ENCODE data around the gene HMCN1.

The HMCN1 gene

DNA sequence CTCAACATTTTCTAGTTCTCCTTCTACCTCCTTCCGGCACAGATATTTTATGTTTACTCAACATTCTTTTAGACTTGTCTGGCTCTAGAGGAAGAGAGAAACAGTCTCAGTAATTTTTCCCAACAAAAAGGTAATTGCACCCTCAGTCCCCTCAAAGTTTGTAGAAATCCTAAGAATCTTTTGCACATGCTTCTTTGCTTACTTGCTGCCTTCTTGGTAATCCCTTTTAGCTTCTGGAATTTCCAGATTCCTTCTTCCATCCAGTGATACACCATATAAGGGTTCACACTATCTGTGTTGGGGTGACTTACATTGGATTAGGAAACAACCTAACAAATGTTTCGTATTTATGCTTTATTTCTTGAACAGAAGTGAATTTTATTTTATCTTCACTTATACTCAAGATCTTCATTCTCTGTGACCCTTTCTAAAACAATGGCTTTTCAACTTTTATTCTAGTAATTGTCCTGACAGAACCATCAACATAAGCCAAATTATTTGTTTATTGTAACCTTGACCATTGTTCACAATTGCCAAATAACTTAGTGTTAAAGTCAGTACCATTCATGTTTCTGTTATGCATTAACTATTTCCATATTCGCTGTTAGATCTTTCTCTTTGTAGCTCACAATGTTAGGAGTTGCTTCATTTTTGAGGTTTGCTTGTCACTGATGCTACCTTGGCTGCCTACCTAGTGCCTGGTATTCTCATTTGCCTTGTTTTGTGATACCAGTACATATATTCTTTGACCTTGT lies 238.1 kb downstream of the HMCN1 start:
- no peak for DNase-seq

DNA sequence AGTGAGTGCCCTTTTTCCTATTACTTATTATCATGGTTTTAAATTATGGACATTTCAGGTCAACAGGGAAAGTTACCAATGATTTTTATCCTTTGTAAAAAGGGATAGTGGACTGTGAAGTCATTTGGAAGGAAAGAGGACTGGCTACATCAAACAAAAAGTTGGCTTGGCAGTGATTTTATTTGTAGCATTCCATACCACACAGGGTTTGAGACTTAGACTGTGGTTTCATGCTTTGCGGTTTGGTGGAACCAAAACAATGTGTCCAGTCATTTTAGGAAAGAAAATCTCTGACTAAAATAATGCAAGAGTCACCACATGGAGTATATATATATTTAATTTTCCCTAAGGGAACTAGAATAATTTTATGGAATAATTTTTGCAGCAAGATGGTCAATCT lies 239.5 kb downstream of the HMCN1 start:
- DNase-seq: no peak

DNA sequence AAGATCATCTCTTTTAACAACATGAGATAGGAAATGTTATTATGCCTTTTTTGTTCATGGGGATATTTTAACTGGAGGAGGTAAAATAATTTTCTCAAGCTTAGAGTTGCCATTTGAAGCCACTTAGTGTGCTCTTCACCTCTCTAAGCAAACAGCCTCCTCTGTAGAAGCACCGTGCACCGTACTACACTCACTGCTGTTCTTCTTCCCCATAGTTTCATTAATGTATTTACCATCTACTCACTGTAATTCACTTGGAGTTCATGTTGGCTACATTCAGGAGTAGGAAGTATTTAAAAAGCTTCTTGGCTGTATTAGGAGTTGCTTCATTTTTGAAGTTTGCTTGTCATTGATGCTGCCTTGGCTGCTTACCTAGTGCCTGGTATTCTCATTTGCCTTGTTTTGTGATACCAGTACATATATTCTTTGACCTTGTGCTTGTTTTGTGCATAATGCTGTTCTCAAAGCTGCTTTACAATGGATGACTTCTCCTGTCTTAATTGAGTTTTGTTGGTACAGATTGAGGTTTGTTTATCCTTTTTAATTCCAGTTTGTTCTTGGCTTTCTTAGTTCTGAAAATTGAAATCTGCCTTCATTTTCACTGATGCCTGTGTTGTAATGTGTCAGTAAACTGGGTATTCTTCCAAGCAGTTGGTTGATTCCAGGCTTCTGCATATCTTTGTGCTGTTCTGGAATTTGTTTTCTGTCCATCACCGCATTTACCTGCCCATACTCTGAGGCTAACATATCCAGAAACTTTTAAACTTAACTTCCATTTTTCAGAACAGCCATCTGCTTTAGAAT lies 240.4 kb downstream of the HMCN1 start:
- DNase-seq: no peak

DNA sequence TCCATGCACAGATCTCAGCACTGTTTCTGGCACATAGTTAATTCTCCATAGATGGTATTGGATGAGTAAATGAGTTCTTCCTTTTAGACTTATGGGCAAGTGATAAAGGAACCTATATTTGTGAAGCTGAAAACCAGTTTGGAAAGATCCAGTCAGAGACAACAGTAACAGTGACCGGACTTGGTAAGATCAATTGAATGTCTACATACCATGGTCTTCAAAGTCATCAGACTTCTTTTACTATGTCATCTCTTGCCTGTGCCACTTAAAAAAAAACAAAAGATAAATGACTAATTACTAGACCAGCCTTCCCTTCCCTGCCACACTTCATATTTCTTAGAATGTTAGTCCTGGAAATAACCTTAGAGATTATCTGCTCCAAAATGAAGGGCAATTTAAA lies 246.7 kb downstream of the HMCN1 start:
- DNase-seq: no peak

DNA sequence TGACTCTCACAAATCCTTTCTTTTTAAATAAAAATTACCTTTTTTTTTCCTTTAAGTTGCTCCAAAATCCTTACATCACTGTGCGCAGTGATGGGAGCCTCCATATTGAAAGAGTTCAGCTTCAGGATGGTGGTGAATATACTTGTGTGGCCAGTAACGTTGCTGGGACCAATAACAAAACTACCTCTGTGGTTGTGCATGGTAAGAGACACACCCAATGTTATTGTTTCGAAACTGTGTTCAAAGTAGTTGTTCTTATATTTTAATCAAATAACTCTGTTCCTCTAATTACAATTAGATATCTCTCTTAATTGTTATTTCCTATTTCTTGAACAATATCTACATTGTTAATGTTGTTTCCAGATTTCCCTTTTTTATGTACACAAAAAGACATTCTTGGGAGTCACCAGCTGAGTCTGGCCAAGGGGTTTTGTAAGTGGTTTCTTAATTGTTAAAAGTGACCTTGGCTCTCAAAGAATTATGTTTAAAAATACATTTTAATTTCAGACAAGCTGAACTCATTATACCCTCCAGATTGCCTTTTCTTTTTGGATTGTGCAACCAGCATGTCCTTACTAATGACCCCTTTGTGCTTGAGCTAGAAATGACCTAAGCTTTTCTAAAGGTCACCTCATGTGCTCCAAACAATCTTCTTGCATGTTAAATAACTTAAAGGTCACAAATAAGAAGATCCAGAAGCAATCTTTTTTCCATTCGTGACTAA lies 250.1 kb downstream of the HMCN1 start:
- no peak for DNase-seq

DNA sequence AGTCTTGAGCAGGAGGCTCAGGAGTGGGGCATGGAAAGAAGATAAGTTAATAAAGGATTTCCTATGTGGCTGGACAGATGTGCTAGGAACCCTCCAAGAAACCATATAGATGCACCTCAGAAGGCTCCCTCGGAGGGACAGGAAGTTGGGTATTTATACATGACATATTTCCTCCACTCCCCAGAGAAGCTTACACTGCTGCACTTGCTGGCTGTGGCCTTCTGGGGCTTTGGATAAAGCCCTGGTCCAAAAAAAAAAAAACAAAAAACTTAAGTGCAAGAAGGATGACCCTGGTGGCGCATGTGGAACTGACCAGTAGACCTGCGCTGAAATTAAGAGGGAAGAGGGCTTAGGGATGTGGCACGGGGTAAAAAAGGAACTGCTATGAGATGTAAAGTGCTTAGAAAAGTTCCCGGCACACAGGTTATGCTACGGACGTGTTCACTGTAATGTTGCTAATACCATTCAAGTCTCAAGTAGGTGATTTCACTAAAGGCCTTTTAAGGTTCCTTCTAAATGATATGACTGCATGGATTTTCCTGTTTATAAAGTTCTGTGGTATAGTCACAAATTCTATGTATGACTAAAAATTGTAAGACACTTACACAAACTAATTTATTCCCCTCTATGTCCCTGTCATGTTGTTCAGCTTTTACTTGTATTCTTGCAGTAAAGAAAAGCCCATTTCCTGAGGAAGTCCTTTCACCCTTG lies 253.6 kb downstream of the HMCN1 start:
- DNase-seq: no peak

DNA sequence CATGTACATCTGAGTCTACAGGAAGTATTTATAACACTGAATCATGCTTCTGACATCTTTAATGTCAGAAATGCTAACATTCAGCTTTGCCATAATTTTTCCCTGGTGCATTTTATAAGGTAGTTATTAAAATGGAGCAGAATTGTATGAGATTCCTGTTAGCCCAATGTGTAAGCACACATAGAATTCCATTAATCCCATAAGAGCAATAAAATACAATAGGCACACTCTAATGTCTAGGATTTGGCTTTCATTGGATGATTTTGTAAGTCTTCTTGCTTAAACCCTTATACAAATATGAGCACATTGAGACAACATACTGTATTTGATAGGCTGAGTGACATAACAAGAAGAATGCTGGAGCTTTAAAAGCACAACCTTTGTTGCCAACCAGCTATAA lies 256.4 kb downstream of the HMCN1 start:
- no peak for DNase-seq

DNA sequence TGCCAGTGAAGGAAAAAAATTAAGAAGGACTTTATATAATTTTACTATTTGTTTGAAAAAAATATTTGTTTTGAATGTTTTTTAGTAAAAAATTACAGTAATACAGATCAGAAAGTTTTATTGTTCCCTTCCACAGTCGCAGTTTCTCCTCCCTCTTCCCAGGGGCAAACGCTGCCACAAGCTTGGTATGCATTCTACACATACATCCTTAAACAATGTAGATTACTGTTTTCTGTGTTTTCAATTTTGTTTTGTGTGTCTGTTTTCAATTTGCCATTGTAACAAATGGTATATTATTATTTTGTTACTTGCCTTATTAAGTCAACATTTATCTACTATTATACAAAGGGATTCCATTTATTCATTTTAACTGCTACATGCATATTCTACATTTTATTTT lies 257.1 kb downstream of the HMCN1 start:
- no peak for DNase-seq

DNA sequence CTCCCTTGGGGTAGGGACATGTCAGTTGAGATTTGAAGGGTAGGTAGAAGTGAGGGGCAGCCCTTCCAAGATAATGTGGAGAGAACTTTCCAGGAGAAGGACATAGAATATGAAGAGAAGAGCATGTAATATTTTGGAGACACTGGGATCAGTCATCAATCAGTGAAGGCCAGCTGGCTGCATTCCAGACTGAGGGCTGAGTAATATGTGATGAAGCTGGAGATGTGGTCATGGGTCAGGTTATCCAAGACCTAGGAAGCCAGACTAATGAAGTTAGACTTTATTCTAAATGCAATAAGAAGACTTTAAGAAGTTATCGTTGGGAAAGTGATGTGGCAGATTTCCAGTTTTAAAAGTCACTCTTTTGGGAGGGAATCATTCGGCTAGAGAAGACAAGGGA lies 262.0 kb downstream of the HMCN1 start:
- no peak for DNase-seq

DNA sequence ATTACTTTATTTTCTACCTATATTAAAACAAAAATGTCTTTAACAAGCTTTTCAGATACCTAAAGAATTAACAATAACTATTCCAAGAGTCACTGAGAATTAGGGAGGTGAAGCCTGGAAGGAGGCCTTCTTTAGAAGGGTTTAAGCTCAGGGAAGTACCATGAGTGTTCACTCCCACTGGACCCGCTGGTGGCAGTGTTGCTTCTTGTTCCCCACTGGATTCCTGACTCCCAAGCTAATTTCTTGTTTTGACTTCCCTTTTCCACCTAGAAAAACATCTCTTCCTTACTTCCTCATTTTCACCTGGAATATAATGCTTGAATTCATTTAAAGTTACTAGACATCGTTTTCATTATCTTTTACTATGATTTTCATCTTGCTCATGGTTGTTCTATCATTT lies 264.2 kb downstream of the HMCN1 start:
- no peak for DNase-seq

DNA sequence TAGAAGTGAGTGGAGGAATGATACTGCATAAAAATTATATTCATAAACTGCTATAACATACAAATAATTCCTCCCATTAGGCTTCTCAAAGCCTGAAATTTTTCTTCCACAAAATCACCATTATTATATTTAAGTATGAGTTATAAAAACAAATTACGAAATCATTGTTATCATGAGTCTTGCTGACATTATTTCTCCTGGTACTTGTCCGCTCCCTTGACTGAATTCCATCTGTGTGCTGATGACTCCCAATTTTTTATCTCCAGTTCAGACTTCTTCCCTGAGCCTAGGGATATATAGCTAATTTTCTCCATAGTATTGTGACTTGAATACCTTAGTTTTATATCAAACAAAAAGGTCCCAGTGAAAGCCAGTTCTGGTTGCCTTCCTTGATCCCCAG lies 268.2 kb downstream of the HMCN1 start:
- no peak for DNase-seq

DNA sequence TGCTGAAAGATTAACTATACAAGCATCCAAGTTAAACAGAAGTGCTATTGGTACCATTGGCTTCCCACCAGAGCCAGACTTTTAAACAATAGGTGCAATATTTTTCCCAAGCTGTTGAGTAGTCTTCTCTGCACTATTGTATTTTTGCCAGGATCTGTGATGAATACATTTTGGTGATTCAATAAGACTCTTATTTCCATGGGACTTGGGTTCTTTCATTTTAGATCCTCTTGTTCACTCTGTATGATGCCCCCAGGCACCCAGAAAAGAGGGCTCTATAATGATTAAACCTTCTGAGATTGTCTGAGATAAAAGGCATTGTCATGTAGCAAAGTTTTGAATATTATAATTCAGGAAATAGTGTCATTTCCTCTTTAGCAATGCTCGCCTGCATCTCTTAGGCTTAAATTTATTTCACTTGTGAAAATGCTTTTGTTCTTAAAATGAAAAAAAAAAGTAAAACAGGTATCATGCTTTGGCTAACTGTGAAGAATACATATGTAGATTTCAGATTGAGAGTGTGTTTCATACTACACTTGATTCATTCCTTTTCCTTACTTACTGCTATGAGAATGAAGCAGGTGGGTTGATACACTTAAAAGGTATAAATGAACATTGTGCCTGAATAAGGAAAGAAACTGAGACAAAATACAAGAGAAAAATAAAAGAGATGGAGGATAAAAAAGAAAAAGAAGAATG lies 275.0 kb downstream of the HMCN1 start:
- DNase-seq: no peak

DNA sequence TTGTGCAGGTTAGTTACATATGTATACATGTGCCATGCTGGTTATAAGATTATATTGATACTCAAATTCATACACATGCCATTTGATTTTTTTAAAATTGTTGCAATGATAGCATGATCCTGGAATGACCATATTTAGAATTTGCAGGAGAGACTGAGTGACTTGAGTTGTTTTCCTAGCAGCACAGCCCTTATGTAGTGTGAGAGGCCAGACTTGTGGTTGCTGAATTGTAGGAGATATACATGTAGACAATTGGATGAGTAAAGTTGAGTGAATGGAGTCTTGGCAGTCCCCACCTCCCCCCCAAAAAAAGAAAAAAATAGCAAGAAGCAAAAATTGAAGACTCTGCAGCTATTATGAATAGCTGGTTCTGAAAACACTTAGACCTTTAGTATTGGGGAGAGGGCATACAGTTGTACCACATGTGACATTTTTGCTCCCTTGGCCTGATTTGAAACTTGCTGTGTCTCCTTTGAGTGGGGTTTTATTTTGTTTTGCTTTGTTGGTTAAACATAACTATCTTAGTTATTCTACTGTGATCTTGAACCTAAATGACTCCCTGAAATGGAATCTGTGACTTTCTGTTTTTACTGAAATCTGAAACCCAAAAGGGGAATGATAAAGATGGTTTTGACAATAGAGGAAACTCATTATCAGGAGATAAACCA lies 280.3 kb downstream of the HMCN1 start:
- no peak for DNase-seq

DNA sequence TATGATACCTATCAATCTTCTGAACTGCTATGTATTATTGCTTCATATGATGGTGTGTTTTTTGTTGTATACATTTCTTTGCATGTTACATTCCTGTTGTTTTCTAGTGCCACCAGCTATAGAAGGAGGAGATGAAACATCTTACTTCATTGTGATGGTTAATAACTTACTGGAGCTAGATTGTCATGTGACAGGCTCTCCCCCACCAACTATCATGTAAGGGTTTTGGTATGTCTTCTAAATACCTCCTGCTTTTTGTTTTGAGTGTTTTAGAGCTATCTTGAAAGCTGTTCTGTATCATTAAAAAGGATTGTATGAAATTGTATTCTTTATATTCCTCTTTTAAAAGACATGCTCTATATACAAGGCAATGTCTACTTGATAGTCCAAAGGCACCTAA lies 282.7 kb downstream of the HMCN1 start:
- DNase-seq: no peak

DNA sequence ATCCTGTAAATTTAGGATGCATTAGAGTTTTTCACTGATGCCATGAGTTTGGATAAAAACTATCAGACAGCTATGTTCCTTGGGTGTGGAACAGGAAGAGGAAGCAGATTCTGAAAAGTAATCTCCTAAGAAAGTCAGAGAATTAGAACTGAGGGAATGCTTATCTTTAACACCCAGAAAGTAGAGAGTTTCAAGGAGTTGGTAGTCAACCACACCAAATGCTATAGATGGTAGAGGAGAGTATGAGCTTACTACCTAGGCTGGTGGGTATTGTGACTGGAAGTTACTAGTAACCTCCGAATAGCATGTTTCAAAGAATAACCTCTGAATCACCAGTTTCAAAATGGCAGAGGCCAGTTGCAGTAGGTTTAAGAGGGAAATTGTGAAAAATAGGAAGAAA lies 288.0 kb downstream of the HMCN1 start:
- DNase-seq: no peak

DNA sequence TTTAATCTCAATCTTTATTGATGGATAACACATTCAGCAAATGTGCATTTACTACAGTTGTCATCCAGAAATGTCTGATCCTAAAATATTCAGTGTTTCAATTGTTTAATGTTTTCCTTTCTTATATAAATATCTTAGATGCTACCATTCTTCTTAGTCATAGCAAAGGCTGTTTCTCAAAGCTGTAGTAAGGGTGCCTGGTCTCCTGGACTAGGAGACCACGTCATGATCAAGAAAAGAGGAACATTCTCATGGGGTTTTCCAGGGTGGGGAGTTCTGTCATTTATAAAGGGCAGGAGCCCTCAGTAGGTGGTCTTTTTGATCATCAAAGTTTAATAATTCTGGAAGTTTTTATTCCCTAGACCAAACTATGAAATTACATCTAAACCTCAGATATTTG lies 292.8 kb downstream of the HMCN1 start:
- DNase-seq: no peak

DNA sequence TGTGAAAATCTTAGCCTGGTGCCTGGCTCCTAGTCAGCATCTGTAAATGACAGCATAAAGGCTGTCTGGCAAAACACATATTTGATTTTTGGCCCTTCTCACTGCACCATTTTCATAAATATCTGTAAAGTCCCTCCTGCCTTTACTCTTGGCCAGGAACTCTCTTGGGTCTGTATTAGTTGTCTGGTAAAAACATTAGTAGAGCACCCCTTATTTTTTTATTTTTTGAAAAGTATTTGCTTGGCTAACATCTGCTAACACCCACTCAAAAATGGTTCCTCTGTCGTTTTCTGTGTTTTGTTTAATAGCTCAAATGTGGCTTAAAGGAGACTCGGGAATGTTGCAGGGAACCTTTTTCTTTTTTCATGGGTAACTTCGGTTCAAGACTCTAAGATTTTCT lies 293.4 kb downstream of the HMCN1 start:
- DNase-seq: no peak

DNA sequence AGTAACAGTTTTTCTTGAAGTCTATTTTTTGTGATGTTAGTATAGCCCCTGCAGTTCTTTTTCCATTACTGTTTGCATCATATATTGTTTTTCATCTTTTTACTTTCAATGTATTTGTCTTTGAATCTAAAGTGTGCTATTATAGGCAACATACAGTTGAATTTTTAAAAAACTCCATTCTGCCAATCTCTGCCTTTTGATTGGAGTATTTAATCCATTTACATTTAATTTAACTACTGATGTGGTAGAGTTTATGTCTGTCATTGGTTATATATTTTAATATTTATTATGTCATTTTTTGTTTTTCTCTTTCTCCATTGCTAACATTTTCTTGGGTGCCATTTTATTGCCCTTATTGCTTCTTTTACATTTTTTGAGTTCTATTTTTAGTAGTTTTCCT lies 296.3 kb downstream of the HMCN1 start:
- no peak for DNase-seq

DNA sequence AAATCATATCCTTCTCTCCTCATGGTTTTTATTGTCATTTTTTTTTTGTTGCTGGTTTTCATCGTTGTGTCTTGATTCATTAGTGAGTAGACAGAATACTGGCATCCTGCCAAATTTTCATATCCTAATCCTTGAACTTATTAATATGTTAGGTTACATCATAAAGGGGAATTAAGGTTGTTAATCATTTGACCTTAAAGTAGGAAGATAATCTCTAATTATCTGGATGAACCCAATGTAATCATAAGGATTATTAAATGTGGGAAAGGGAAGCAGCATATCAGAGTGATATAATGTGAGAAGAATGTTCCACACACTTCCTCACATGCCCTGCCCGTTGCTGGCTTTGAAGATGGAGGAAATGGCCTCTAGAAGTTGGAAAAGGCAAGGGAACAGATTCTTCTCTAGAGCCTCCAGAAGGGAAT lies 299.7 kb downstream of the HMCN1 start:
- DNase-seq: no peak

DNA sequence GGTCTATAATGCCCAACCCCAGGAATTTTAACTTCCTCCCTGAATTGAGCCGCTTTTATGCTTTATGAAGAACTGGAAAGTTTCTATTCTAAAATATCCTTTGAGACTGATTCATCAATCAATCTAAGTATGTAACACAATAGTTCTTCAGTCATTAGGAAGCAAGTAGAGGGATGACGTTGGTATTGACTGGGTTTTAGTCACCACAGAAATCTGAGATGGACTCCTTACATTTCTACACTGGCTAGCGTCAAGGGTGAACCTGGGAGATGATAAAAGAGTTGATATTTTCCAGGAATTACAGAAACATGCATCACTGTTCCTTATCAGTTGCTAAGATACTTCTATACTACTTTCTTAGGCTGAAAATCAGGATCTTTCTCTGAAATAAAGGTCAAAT lies 308.0 kb downstream of the HMCN1 start:
- no peak for DNase-seq

DNA sequence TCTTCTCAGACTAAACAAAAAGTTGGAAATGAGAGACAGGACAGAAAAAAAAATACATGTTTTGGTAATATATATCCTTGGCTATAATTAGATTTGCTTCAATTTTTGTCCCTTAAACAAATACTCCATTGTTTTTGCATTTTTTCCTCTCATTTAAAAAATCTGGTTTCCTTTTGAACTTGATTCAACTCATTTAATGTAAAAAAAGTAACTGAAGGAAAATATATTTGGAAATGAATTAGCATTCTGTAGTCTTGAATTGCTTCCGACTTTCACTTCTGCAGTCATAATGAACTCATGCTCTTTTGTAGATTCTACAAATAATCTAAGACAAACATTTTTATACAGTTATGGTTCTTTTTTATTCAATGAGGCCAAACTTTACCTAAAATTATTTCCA lies 309.1 kb downstream of the HMCN1 start:
- no peak for DNase-seq

DNA sequence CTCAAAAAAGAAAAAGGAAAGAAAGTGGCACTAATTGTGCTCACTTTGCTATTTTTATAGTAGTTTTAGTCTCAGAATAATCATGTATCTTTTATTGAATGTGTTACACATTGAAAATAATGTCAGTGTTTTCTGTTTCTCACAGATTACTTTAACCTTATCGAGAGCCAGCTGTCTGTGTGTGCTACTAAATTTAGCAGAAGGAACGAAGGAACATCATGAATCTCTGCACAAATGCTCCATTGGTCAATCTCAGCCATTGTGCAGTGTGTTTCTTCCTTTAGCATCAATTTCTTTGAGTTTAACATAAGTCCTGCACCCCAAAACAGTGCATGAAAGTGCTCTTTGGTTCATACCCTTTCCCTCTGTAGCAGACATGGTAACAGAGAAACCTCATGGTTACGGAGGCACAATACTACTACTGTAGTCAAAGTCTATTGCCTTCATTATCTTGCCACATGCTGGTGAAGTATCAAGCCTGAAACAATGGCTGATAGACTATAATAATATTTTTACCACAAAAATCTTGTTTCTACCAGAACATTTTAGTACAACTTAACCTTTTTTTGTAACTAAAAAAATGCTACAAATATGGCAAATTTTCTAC lies 310.0 kb downstream of the HMCN1 start:
- no peak for DNase-seq

Measured in NCI-H1048 (cell line).